ENCODE results near the gene SEC61B.

- no peak for TF ChIP-seq CTCF (IDR thresholded peaks at IDR 0.05)
- TF ChIP-seq POLR2A (IDR thresholded peaks at IDR 0.05), result no peak
Measured at GRCh38 chr9:99197987-99198386, 24.1 kb upstream of the SEC61B start.

Measured in body of pancreas (tissue), 4 donors.